Prostate gland (tissue), 2 donors: Measurements from ENCODE around the gene PANK2. TPM values are rescaled to one million over a fixed set of nuclear protein-coding genes. Genes with fewer than 3 reads are reported as not detected.

Source experiments
- DNase-seq: peaks from one replicate; pipeline ENCODE4 v3.0.0-alpha.2; 2019; ENCODE audit warnings: low spot score
- H3K27ac ChIP-seq, 2 donors: fragments of 200-600 bp; sonication (generic); 2 replicates each; pipeline ENCODE4 v1.5.1; 2017 to 2019
- H3K27me3 ChIP-seq: fragments of 200-600 bp; sonication (generic); replicated peaks from 2 replicates; pipeline ENCODE4 v1.5.1; 2019; ENCODE audit not compliant: insufficient read depth
- H3K36me3 ChIP-seq, 2 donors: fragments of 200-600 bp; sonication (generic); 1 replicate in 1 of 2; 2 replicates in 1 of 2; pipeline versions ENCODE4 v1.5.1 to v1.8.1; 2017 to 2019
- H3K4me1 ChIP-seq: fragments of 200-600 bp; sonication (generic); replicated peaks from 2 replicates; pipeline ENCODE4 v1.5.1; 2019
- H3K4me3 ChIP-seq, 2 donors: fragments of 200-600 bp; sonication (generic); 2 replicates each; pipeline ENCODE4 v1.5.1; 2017 to 2019
- H3K9me3 ChIP-seq: fragments of 200-600 bp; sonication (generic); 2 replicates; pipeline ENCODE4 v1.5.1; 2017
- CTCF ChIP-seq, 4 experiments: fragments of 200-600 bp in 2 of 4; fragments of 450-650 bp in 2 of 4; sonication (generic) in 2 of 4; IDR thresholded peaks; 1 replicate in 3 of 4; 2 replicates in 1 of 4; pipeline ENCODE4 v1.5.1; 2016 to 2019; ENCODE audit warnings: antibody characterized with exemption in 4 of 4, mild to moderate bottlenecking in 2 of 4, moderate library complexity in 2 of 4
- POLR2A ChIP-seq: fragments of 450-650 bp; IDR thresholded peaks from one replicate; pipeline ENCODE4 v1.6.1; 2016; ENCODE audit warnings: antibody characterized with exemption, mild to moderate bottlenecking
- POLR2AphosphoS5 ChIP-seq: sonication (generic); formaldehyde crosslinking; IDR thresholded peaks from one replicate; pipeline ENCODE4 v1.6.1; 2017; ENCODE audit warnings: antibody characterized with exemption
- WGBS: methylation state at CpG from one replicate; pipeline ENCODE4 v1.1.5; 2018; 5-methylcytosine and 5-hydroxymethylcytosine counted together
- intact Hi-C: fragments of 100-400 bp; cut with DNase I; formaldehyde crosslinking; loops from one replicate; pipeline ENCODE4 v1.14.2; 2022
- total RNA-seq, 2 donors: library from RNA; depleted of rRNA; stranded (reverse); fragments of >200 nt; gene quantifications; one replicate each; pipeline ENCODE4 v1.1.0, GENCODE V29; 2016

Gene PANK2
- total RNA-seq, 2 donors from 2014 or later: 49.7 to 53.9 TPM

DNA sequence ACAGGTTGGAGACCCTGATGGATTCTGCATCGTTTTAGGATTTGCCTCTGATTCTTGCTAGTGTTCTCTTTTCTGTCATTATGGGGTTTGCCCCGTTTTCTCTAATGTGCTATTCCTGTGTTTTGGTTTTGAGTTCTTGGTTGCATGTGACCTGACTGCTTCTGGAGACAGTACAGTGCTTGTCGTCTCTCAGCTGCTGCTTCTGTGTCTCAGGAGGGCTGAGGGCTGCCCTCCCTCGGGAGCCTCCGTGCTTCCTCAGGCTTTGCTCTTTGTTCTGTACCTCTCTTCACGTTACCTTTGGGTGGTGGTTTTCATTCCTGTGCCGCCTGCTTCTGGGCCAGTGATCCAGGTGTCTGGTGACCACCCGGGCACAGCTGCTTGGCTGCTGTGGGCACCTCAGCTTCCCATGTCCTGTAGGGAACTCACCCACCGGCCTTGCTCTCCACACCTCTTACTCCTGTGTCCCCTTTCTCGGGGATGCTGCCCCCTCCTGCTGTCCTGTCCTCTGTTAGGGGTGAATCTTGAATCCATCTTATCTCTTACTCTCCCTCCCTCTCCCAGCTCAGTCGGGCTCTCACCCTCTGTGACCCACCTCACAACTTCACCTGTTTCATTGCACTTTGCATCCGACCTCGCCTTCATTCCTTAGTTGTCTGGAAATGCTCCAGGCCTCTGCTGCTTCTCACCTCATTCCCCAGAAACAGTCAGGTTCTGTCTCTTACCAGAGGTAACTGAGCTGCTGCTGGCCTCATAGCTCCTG lies 33.2 kb downstream of the PANK2 start:
- intact Hi-C loops: no loop called here
- 58% methylated on average over 13 of the region's 13 CpGs for WGBS
- peaks cover 0 to 3% of the 10 kb centered on the region in 2 donors for H3K36me3 ChIP-seq

GRCh38 chr20:3922983-3923339 lies 33.8 kb downstream of the PANK2 start:
- intact Hi-C loops: no loop called here
- Histone ChIP-seq H3K4me1 (peaks cover 7% of the 10 kb centered on the region), H3K27me3 (no peaks in the 10 kb centered on the region), H3K36me3 (peaks cover 0 to 3% of the 10 kb centered on the region in 2 donors), H3K9me3 (no peaks in the 10 kb centered on the region), H3K27ac (no peak overlapping the region), H3K4me3 (no peak overlapping the region)
- no peak for DNase-seq
- WGBS: 67% methylated on average over 4 of the region's 4 CpGs
- TF ChIP-seq POLR2AphosphoS5: no peak
- no peak for TF ChIP-seq POLR2A
- TF ChIP-seq CTCF (IDR thresholded peaks at IDR 0.05): no peak

More for the DNA sequence above, 33.2 kb downstream of the PANK2 start:
- TF ChIP-seq POLR2A (no peak), CTCF (IDR thresholded peaks at IDR 0.05) (no peak), POLR2AphosphoS5 (no peak)
- no peak overlapping the region for H3K27ac ChIP-seq
- no peak for DNase-seq
- H3K9me3 ChIP-seq: no peaks in the 10 kb centered on the region
- peaks cover 7% of the 10 kb centered on the region for H3K4me1 ChIP-seq
- H3K27me3 ChIP-seq: no peaks in the 10 kb centered on the region
- no peak overlapping the region for H3K4me3 ChIP-seq

DNA sequence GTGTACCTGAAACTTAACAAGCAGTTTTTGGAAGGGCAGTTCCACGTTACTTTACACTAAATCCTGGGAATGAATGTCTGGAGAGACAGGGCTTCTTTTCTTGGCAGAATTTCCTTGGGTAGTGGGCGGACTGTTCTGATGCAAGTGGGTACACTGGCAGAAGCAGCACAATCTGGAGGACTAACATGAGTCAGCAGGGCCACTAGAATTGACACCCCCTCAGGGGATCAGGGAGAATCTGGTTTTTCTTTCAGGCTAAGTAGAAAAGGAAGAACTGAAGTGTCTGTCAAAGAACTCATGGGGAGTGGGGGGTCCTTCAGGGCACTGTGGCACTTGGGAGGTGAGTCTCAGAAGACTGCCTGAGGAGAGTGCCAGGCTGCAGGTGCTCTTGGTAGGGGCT lies 34.6 kb downstream of the PANK2 start:
- intact Hi-C loops: no loop called here
- Histone ChIP-seq H3K27me3 (no peaks in the 10 kb centered on the region), H3K9me3 (no peaks in the 10 kb centered on the region), H3K4me3 (no peak overlapping the region), H3K27ac (no peak overlapping the region), H3K4me1 (peaks cover 7% of the 10 kb centered on the region), H3K36me3 (peaks cover 0 to 3% of the 10 kb centered on the region in 2 donors)
- no peak for DNase-seq
- TF ChIP-seq CTCF (IDR thresholded peaks at IDR 0.05): no peak
- no peak for TF ChIP-seq POLR2AphosphoS5
- 33% methylated on average over 2 of the region's 2 CpGs for WGBS

DNA sequence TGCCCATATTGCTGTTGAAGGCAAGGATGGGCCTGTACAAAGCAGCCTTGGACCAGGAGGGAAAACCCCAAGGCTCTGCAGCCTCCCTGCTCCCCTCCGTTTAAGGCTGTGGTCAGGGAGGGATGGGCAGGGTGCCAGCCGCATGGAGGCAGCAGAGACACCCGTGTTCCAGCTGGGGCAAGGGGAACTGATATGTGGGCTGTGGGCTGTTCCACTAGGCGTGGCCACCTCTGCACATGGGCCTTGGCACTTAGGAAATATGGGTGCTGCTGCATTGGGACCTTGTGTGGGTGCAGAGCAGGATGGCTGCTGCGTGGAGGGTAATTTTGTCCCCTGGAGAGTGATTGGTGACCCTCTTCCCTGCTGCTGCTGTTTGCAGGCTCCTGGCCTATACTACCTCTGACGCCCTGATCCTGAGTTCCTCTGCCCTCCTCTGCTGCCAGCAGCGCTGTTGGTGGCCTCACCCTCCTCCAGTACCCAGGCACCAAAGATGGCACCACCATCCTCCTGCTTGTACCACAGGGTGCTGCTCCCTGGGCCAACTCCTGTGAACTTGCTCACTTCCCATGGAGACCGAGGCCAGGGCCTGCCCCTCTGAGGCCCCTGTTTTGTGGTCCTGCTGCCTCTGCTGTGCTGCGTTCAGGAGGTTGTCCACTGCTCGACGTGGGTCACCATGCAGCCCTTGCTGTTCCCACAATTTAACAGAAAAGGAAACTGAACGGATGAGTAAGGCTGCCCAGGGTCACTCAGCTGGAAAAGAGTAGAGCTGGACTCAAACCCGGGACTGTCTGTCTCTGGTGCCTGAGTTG lies 35.3 kb downstream of the PANK2 start:
- Histone ChIP-seq H3K36me3 (peaks cover 0 to 3% of the 10 kb centered on the region in 2 donors), H3K4me3 (no peak overlapping the region), H3K27ac (no peak overlapping the region), H3K9me3 (no peaks in the 10 kb centered on the region), H3K27me3 (no peaks in the 10 kb centered on the region), H3K4me1 (peaks cover 7% of the 10 kb centered on the region)
- TF ChIP-seq POLR2A (no peak), POLR2AphosphoS5 (no peak), CTCF (IDR thresholded peaks at IDR 0.05) (no peak)
- intact Hi-C loops: no loop called here
- 76% methylated on average over 13 of the region's 13 CpGs for WGBS
- no peak for DNase-seq
